IPS-18c (cell line): Measurements from ENCODE around the gene MYO5A.
"Not testable (repeated sequence)": the region's sequence is repeated elsewhere in the genome, so short reads cannot be mapped to it uniquely, and the experiment has no call there.

Experiments
- H3K4me3 ChIP-seq: 2 replicates; pipeline ENCODE4 v1.7.0; 2013; ENCODE audit warnings: low read depth, mild to moderate bottlenecking, low read length, moderate library complexity; ENCODE audit not compliant: insufficient read depth
- H3K9me3 ChIP-seq: one replicate; pipeline ENCODE4 v1.6.1; 2013; ENCODE audit warnings: mild to moderate bottlenecking, low read length, moderate library complexity; ENCODE audit not compliant: control insufficient read depth, insufficient read depth

Gene MYO5A

GRCh38 chr15:52518487-52519371, 10.0 kb downstream of the MYO5A start:
- Histone ChIP-seq H3K4me3 (no peak overlapping the region), H3K9me3 (no peaks in the 10 kb centered on the region)

- Histone ChIP-seq H3K4me3 (no peak overlapping the region), H3K9me3 (no peaks in the 10 kb centered on the region)
These were observed 11.7 kb downstream of the MYO5A start for GRCh38 chr15:52517014-52517413.

- no peaks in the 10 kb centered on the region for H3K9me3 ChIP-seq
- H3K4me3 ChIP-seq, result no peak overlapping the region
These were observed 13.3 kb downstream of the MYO5A start for GRCh38 chr15:52515343-52515742.

- H3K9me3 ChIP-seq, result no peaks in the 10 kb centered on the region
- H3K4me3 ChIP-seq, result no peak overlapping the region
These were observed 14.2 kb downstream of the MYO5A start for GRCh38 chr15:52514482-52514881.

GRCh38 chr15:52512869-52513268, 15.8 kb downstream of the MYO5A start:
- not testable (repeated sequence) for H3K4me3 ChIP-seq, H3K9me3 ChIP-seq

GRCh38 chr15:52511084-52511483, 17.6 kb downstream of the MYO5A start:
- Histone ChIP-seq H3K9me3 (no peaks in the 10 kb centered on the region), H3K4me3 (no peak overlapping the region)

GRCh38 chr15:52509500-52510245, 19.0 kb downstream of the MYO5A start:
- H3K9me3 ChIP-seq, result no peaks in the 10 kb centered on the region

GRCh38 chr15:52506549-52506948, 22.1 kb downstream of the MYO5A start:
- H3K9me3 ChIP-seq, result no peaks in the 10 kb centered on the region
- H3K4me3 ChIP-seq, result no peak overlapping the region

More at GRCh38 chr15:52509500-52510245, 19.0 kb downstream of the MYO5A start:
- no peak overlapping the region for H3K4me3 ChIP-seq

GRCh38 chr15:52505151-52505550, 23.5 kb downstream of the MYO5A start:
- no peak overlapping the region for H3K4me3 ChIP-seq
- H3K9me3 ChIP-seq, result no peaks in the 10 kb centered on the region

GRCh38 chr15:52503788-52504496, 24.7 kb downstream of the MYO5A start:
- H3K9me3 ChIP-seq, result no peaks in the 10 kb centered on the region
- no peak overlapping the region for H3K4me3 ChIP-seq

- Histone ChIP-seq H3K9me3 (no peaks in the 10 kb centered on the region), H3K4me3 (no peak overlapping the region)
These were observed 26.1 kb downstream of the MYO5A start for GRCh38 chr15:52502608-52503007.

GRCh38 chr15:52499506-52499905, 29.2 kb downstream of the MYO5A start:
- no peaks in the 10 kb centered on the region for H3K9me3 ChIP-seq
- no peak overlapping the region for H3K4me3 ChIP-seq

- Histone ChIP-seq H3K4me3 (no peak overlapping the region), H3K9me3 (no peaks in the 10 kb centered on the region)
These were observed 30.0 kb downstream of the MYO5A start for GRCh38 chr15:52498706-52499105.

- H3K4me3 ChIP-seq, result no peak overlapping the region
- no peaks in the 10 kb centered on the region for H3K9me3 ChIP-seq
These were observed 31.8 kb downstream of the MYO5A start for GRCh38 chr15:52496776-52497470.

GRCh38 chr15:52496175-52496574, 32.5 kb downstream of the MYO5A start:
- H3K9me3 ChIP-seq, result no peaks in the 10 kb centered on the region
- no peak overlapping the region for H3K4me3 ChIP-seq

GRCh38 chr15:52495125-52495524, 33.6 kb downstream of the MYO5A start:
- H3K9me3 ChIP-seq, result no peaks in the 10 kb centered on the region
- no peak overlapping the region for H3K4me3 ChIP-seq

- H3K4me3 ChIP-seq, result no peak overlapping the region
- no peaks in the 10 kb centered on the region for H3K9me3 ChIP-seq
These were observed 34.7 kb downstream of the MYO5A start for GRCh38 chr15:52493968-52494367.
